ENCODE measurements around the gene PPP5C. TPM values are rescaled to one million over a fixed set of nuclear protein-coding genes. Genes with fewer than 3 reads are reported as not detected.

The PPP5C gene
- polyA plus RNA-seq (2011; rRNA removed) (89.7 and 123 TPM in 2 replicates), polyA minus RNA-seq (2011; rRNA and poly(A)+ RNA removed) (63.8 and 87.0 TPM in 2 replicates)

- no peaks in the 10 kb centered on the region for H3K36me3 ChIP-seq (ENCODE audit: control insufficient read depth, insufficient read depth, low read length)
- TF ChIP-seq CTCF (IDR thresholded peaks at IDR 0.05; ENCODE audit: insufficient read depth, low read depth, low read length), result peak; percentile 96
- POLR2A ChIA-PET, result interaction anchor here (0.5 kb wide), 1 partner anchor 197 kb away, joined by 6 read pairs; no protein-coding TSS in a partner anchor
- CTCF ChIA-PET, result interaction anchor here (0.7 to 1.6 kb wide), 19 partner anchors 11 to 203 kb away, joined by 3 to 8 read pairs (median 4); no protein-coding TSS in a partner anchor
- no peaks in the 10 kb centered on the region; the same call in 1 of the 2 replicates for H3K27me3 ChIP-seq (ENCODE audit: control insufficient read depth, insufficient read depth, low read length)
- H3K4me3 ChIP-seq (ENCODE audit: low read depth, low read length), result peak within 1 kb of the TSS; percentile 100
- DNase-seq (ENCODE audit: low read depth), result peak; percentile 39
Measured at GRCh38 chr19:46346821-46347571, at the start of gene PPP5C. PPP5C (plus strand) TSS chr19:46347087; CDS start chr19:46347097, 10 bp downstream.

- Histone ChIP-seq H3K4me3 (ENCODE audit: low read depth, low read length) (no peak overlapping the region), H3K36me3 (ENCODE audit: control insufficient read depth, insufficient read depth, low read length) (no peaks in the 10 kb centered on the region), H3K27me3 (ENCODE audit: control insufficient read depth, insufficient read depth, low read length) (peaks cover 14% of the 10 kb centered on the region)
- no peak for DNase-seq (ENCODE audit: low read depth)
- ChIA-PET CTCF (interaction anchor here (0.6 to 2.7 kb wide), 4 partner anchors 8 to 137 kb away, joined by 4 to 8 read pairs (median 6); no protein-coding TSS in a partner anchor), POLR2A (no interaction called here)
- TF ChIP-seq CTCF (IDR thresholded peaks at IDR 0.05; ENCODE audit: insufficient read depth, low read depth, low read length), result peak; percentile 6; the same call in 1 of the 2 replicates
Measured at GRCh38 chr19:46297700-46298478, 49.0 kb upstream of the PPP5C start.

GRCh38 chr19:46298479-46299003 lies 48.3 kb upstream of the PPP5C start:
- DNase-seq (ENCODE audit: low read depth), result no peak
- TF ChIP-seq CTCF (IDR thresholded peaks at IDR 0.05; ENCODE audit: insufficient read depth, low read depth, low read length), result no peak
- ChIA-PET CTCF (interaction anchor here (0.6 to 2.7 kb wide), 7 partner anchors 9 to 138 kb away, joined by 3 to 8 read pairs (median 4); no protein-coding TSS in a partner anchor), POLR2A (interaction anchor here (0.6 kb wide), 1 partner anchor 110 kb away, joined by 5 read pairs; no protein-coding TSS in a partner anchor)
- Histone ChIP-seq H3K27me3 (ENCODE audit: control insufficient read depth, insufficient read depth, low read length) (peaks cover 14% of the 10 kb centered on the region), H3K36me3 (ENCODE audit: control insufficient read depth, insufficient read depth, low read length) (no peaks in the 10 kb centered on the region), H3K4me3 (ENCODE audit: low read depth, low read length) (no peak overlapping the region)

GRCh38 chr19:46299004-46299509 lies 47.8 kb upstream of the PPP5C start:
- Histone ChIP-seq H3K27me3 (ENCODE audit: control insufficient read depth, insufficient read depth, low read length) (peaks cover 14% of the 10 kb centered on the region), H3K4me3 (ENCODE audit: low read depth, low read length) (peak overlapping the region; percentile 6; the same call in 1 of the 2 replicates), H3K36me3 (ENCODE audit: control insufficient read depth, insufficient read depth, low read length) (no peaks in the 10 kb centered on the region)
- POLR2A ChIA-PET, result interaction anchor here (0.6 kb wide), 1 partner anchor 109 kb away, joined by 5 read pairs; no protein-coding TSS in a partner anchor
- no peak for TF ChIP-seq CTCF (IDR thresholded peaks at IDR 0.05; ENCODE audit: insufficient read depth, low read depth, low read length)
- DNase-seq (ENCODE audit: low read depth), result peak; percentile 28
- CTCF ChIA-PET, result interaction anchor here (0.6 to 2.7 kb wide), 8 partner anchors 9 to 138 kb away, joined by 3 to 9 read pairs (median 4); no protein-coding TSS in a partner anchor

Data from BJ (cell line).